ENCODE results near the gene PILRB.
"Not testable (repeated sequence)": the region's sequence is repeated elsewhere in the genome, so short reads cannot be mapped to it uniquely, and the experiment has no call there.

Gene PILRB

DNA sequence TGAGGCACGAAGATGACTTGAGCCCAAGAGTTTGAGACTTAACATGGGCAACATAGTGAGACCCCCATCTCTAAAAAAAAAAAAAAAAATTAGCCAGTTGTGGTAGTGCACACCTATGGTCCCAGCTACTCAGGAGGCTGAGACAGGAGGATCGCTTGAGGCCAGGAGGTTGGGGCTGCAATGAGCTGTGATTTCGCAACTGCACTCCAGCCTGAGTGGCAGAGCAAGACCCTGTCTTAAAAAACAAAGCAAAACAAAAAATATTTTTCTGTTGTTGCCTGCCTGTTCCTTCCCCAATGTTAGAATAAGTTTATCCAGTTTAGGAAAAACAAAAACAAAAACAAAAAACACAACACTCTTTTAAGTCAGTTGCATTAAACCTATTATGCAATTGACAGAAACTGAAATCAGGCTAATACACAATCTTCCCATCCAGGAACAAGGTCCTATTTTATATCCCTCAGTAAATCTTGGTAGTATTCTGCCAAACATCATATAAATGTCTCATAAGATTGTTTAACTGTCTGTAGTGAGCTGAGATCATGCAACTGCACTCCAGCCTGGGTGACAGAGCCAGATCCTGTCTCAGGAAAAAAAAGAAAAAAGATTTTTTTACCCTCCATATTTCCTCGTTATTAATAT lies 20.3 kb downstream of the PILRB start:
- no peak for DNase-seq

DNA sequence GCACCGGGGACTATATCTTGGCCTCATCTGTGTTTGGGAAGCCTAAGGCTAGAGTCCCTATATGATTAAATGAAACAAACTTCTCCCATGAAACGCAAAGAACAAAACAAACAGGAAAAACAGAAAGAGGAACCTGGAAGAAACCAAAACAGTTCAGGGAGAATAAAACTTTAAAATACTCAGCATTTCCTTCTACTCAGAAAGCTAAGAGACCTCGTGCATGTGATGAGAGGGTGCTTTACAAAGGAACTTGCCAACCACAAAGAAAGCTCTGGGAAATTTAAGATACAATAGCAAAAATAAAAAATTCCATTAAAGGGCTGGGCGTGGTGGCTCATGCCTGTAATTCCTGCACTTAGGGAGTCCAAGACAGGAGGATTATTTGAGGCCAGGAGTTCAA lies 22.3 kb downstream of the PILRB start:
- DNase-seq = no peak

DNA sequence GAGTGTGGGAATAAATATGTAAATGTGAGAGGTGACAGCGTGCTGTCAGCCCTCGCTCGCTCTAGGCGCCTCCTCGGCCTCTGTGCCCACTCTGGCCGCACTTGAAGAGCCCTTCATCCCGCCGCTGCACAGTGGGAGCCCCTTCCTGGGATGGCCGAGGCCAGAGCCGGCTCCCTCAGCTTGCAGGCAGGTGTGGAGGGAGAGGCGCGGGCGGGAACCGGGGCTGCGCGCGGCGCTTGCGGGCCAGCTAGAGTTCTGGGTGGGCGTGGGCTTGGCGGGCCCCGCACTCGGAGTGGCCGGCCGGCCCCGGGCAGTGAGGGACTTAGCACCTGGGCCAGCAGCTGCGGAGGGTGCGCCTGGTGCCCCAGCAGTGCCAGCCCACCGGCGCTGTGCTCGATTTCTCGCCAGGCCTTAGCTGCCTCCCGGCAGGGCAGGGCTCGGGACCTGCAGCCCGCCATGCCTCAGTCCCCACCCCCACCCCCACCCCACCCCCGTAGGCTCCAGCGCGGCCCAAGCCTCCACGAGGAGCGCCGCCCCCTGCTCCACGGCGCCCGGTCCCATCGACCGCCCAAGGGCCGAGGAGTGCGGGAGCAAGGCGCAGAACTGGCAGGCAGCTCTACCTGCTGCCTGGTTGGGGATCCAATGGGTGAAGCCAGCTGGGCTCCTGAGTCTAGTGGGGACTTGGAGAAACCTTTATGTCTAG lies 23.8 kb downstream of the PILRB start:
- DNase-seq = not testable (repeated sequence)

DNA sequence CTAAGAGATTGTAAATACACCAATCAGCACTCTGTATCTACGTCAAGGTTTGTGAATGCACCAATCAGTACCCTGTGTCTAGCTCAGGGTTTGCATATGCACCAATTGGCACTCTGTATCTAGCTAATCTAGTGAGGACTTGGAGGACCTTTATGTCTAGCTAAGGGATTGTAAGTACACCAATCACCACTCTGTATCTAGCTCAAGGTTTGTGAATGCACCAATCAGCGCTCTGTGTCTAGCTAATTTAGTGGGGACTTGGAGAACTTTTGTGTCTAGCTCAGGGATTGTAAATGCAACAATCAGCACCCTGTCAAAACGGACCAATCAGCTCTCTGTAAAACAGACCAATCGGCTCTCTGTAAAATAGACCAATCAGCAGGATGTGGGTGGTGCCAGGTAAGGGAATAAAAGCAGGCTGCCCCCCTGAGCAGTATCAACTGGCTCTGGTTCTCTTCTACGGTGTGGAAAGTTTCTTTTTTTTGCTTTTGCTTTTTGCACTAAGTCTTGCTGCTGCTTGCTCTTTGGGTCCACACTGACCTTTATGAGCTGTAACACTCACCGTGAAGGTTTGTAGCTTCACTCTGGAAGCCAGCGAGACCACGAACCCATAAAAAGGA lies 24.4 kb downstream of the PILRB start:
- DNase-seq = not testable (repeated sequence)

DNA sequence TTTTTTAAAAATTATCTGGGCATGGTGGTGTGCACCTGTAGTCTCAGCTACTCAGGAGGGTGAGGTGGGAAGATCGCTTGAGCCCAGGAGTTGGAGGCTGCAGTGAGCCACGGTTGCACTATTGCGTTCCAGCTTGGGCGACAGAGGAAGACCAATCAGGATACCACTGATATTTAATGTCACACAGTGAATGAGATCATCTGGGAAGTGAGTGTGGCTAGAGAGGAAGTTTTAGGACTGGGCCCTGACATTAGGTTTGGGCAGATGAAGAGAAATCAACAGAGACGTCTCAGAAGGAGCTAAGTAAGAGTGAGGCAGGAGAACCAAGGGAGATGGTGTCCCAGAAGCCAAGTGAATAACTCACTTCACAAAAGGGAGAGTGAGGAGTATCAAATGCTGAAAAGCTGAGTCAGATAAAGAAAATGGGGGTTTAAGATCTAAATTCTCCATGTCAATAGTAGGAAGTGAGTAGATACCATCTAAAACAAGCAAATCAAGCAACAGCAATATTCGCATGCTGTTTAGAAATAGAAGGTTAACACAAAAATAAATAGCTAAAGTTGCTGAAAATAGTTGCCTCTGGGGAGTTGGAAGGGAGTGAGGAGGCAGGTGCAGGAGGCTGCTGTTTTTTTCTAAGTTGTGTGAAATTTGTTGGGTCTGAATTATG lies 26.8 kb downstream of the PILRB start:
- DNase-seq = no peak

DNA sequence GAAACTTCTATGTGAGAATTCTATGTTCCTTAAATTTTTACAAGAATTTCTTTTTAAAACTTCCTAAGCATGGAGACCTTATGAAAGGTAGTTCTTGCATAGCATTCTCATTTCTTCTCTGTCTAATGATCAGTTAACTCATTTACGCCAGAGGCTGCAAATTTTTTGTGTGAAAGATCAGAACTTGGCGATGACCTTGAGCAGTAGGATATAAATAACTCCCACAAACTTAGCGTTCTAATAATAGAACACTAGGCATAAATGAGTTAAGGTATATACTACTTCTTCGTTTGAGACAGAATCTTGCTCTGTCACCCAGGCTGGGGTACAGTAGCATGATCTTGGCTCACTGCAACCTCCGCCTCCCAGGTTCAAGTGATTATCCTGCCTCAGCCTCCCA lies 29.0 kb downstream of the PILRB start:
- DNase-seq = no peak

DNA sequence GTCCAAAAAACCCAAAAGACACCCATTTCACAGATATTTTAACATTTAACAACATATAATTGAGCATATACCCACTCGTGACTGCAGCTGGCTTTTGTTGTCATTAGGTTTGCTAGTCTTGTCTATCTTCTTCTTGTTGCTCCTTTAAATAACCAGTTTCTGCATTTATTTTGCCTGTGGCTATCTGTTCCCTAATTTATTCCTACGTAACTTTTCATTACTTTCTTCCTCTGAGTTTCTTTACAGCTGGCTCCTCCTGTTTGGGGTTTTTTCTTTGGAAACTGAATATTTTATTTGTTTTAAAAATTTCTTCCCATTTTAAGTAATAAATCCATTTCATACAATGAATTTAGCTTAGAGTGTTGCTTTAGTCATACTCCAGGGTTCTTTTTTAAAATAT lies 29.8 kb downstream of the PILRB start:
- DNase-seq = no peak

DNA sequence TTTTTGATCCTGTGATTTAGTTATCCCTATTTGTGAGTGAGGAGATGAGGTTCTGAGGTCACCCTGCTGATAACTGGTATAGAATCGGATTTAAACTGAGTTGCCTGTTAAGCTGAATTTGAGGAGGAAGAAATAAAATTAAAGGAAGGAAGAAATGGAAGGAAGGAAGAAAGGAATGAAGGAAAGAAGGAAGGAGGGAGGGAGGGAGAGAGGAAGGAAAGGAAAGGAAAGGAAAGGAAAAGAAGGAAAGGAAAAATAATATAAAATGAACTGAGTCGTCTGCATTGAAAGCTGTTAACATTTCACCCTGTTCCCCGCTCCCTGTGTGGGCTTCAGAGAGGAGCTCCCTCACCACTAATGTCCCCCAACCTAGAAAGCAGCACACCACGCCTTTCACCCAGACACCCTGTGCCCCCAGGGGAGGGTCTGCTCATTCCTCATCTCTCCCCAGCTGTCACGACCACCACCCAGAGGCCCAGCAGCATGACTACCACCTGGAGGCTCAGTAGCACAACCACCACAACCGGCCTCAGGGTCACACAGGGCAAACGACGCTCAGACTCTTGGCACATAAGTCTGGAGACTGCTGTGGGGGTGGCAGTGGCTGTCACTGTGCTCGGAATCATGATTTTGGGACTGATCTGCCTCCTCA lies 31.6 kb downstream of the PILRB start:
- no peak for DNase-seq

DNA sequence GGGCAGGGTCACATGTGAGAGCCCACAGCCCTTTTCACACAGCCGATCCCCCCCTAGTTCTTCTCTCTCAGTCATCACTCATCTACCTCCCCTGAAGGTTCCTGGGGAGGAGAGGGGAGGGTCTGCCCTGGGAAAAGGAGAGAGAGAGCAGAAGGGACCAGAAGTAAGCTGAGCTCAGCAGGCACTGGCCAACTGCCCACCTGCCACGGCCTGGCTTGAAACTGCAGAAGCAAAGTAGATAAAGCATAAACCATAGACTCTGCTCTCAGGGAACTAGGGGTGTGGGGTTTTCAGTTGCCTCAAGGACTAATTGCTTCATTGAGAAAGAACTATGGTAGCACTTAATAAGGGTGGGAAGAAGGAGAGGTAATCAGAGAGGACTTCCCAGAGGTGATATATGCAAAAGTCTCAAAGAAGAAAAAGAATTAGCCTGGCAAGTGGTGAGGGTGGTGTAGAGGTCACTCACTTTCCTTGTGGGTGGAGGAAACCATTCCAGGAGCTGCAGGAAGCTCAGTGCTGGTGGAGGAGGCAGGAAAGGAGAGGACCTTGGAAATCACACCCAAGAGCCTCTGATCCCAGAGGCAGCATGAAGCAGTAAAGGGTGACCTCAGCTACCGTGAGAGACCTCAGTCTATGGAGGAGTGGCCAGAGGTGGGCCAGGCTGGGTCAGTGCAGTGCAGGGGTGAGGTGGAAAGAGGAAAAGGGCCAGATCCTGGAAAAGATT lies 32.5 kb downstream of the PILRB start:
- DNase-seq = peak in 1 of 14 donors; percentile 31

DNA sequence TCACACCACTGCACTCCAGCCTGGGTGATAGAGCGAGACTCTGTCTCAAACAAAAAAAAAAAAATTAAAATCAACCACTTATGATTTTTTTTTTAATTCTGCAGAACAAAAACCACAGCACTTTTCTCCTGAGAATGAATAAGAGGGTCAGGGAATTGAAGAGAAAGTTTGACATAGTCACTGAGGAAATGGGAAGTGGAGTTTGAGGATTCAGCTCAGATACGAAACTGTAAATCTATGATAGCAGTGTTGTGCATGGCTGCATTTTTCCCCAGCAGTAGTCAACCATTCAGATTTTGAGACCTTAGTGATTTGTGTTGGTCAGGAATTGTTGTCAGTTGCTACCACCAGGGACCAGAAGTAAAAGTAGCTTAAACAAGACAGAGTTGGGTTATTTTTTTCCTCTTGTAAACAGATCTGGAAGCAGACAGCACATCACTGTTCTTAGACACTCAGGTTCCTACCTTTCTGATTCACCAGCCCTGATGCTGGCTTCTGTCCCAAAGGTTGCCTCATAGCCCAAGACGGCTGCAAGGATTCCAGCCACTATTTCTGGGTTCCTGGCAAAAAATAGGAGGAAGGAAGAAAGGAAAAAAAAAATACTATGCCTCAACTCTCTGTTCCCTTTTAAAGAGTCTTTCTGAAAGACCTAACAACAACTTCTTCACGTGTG lies 35.5 kb downstream of the PILRB start:
- DNase-seq = no peak

DNA sequence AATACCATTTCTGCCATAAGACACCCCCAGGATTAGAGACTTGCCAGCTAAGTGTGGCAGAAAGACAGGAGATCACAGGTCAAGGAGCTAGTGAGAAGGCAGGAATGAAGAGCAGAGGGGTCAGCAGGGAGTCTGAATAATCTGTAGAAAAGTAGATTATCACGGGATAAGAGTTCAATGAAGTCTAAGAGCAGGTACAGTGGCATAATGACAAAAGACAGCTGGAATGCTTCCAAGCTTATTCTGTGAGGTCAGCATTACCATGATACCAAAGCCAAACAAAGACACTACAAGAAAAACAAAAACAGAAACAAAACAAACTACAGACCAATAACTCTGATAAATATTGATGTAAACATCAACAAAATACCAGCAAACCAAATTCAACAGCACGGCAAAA lies 36.2 kb downstream of the PILRB start:
- DNase-seq = no peak

DNA sequence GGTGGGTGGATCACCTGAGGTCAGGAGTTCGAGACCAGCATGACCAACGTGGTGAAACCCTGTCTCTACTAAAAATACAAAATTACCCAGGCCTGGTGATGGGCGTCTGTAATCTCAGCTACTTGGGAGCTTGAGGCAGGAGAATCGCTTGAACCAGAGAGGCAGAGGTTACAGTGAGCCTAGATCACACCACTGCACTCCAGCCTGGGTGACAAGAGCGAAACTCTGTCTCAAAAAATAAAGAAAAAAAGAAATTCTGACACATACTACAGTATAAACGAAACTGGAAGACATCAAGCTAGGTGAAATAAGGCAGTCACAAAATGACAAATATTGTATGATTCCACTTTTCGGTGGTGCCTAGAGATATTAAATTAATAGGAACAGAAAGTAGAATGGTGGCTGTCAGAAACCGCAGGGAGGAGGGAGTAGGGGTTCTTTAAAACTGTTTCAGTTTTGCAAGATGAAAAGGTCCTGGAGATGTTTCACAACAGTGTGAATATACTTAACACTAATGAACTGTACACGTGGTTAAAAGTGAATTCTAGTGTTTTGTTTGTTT lies 38.6 kb downstream of the PILRB start:
- no peak for DNase-seq

DNA sequence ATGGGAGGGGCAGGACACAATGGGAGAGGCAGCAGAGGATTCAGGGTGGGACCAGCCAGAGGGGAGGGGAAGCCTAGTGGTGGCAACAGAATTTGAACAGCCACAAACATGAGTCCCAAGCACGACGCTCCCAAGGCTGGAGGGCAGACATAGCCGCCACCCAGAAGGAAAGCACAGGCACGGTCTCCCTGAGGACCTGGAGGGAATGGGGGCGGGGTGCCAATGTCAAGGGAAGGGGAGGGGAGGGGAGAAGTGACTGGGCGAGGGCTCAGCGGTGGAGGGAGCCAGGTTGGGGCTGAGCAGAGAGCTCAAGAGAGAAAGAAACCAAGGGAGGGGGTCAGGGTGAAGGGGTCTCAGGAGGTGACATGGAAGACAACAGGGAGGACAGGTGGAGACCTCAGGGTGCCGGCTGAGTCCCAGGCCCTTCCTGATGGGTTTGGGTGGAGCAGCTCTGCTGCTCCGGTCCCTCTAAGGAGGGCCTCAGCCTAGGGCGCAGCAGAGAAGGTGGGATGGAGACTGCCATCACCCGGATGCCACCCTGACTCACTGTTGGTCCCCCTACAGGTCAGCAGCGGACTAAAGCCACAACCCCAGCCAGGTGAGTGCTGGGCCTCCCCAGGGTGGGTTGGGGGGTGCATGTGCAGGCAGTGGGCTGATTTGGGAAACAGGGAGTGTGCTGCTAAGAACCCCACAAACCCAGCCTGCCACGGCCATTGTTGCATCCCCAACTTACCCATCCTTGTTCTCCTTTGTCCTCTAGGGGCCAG lies 39.6 kb downstream of the PILRB start:
- peak in 1 of 14 donors; percentile 67 for DNase-seq

DNA sequence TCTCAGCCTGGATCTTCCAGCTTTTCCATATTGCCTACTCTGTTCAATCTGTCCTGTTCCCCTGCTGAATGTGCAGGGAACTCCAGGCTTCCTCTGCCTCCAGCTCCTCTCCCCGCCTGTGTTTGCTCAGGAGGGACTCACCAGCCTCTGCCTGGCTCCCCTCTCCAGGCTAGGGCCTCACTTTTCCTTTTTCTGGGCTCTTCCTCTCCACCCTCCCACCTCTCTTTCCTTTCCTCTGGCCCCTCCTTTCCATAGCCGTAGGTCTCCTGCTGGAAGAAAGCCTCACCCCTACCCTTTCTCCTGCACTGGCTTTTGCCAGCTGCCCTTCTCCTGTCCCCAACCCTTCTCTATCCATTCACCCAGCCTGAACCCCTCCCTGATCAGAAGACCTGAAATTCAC lies 40.3 kb downstream of the PILRB start:
- peak in 1 of 14 donors; percentile 76 for DNase-seq

DNA sequence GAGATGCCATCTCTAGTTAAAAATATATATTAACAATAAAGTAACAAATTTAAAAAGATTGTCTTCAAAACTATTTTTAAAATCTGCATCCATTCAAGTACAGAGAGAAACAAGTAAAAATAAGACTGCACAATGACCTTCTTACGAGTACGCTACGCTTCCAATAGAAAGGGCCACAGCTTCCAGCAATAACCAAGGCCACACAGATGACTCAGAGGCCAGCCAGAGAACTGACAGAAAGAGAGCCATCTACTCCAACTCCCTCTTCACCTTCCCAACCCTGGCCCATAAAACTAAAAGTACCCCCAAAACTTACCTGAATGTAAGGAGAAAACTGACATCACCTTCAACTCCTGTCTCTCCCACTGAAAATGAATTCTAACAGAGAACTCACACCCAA lies 42.1 kb downstream of the PILRB start:
- no peak for DNase-seq

DNA sequence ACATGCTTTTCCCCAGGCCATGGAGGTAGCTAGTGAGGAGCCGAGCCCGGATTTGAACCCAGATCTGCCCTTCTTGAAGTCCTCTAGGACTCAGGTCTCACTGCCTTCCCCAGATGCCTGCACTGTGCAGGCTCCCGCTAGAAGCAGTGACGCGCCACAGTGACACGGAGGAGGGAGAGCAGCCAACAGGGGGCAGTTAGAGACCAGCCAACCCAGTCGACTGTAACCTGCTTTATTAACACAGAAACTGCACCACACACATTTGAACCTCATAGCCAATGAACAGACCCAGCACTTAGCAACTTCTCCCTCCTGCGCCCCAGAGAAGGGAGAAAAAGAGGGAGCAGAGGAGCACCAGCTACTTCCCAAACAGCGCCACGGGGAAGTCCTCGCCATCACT lies 42.7 kb downstream of the PILRB start:
- peak in 1 of 14 donors; percentile 67 for DNase-seq

DNA sequence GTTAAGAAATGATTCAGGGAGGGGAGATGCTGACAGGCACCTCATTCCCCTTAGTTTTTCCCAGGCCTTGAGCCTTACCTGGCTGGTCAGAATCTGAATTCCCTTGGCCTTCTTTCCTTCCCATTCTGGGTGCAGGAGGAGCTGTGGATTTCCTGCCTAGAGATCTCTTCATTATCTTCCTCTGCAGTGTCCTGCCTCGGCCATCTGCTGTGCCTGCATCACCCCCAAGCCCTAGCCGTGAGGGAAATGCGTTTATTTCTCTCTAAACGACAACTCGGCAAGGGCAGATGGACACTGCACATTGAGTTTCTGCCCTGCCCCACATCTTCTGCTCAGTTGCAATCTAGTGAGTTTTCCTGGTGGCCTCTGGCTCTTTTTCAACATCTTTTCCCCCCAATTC lies 43.9 kb downstream of the PILRB start:
- DNase-seq = peak in 2 of 14 donors; percentile 21 to 95

DNA sequence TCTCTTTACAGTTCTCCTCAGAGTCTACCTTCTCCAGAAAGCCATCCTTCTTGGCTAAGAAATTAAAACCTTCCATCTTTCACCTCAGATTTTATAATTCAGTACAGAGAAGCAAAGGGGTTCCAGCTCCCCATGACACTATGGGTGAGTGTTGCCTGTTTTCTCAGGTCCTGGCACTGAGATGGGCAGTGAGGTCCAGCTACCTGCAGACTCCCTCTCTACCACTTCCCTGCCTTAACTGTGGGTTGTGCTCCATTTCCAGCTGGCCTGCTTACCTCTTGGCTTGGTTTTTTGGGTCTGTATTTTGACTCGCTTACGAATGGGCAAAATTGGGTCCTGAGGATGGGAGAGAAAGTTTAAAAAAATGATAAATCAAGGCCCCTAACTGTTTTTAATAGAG lies 44.3 kb downstream of the PILRB start:
- peak in 2 of 14 donors; percentile 18 to 92 for DNase-seq

DNA sequence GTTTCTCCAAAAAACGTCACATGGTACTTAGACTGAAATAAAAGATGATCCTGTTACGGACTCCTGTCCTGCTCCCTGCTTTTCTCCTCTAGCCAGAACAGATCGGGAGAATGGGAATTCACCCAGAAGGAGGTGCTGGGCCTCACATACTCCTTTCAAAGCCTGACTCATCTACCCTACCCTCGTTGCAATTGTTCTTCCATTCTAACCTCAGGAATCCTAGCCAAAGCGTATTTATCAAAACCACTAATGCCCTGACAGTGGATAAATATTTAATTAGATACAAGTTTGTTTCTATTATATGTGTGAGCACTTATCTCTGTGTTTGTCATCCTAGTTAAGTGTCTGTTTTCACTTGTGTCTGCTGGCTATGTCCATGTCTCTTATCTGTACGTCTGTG lies 48.9 kb downstream of the PILRB start:
- DNase-seq = no peak

All from C1 segment of cervical spinal cord (tissue), 14 donors.